ENCODE measurements around the gene SLC35A2.
A peak's percentile ranks its signal among the peaks of the same experiment; 100 is the strongest.
"Not testable (repeated sequence)": the region's sequence is repeated elsewhere in the genome, so short reads cannot be mapped to it uniquely, and the experiment has no call there.

The SLC35A2 gene

GRCh38 chrX:48901069-48901468 is 10.4 kb downstream of the SLC35A2 start:
- DNase-seq, result no peak

GRCh38 chrX:48899078-48899410 is 12.4 kb downstream of the SLC35A2 start:
- DNase-seq, result no peak

GRCh38 chrX:48897625-48898306 is 13.7 kb downstream of the SLC35A2 start, which contains the start of the genes PQBP1 and TIMM17B:
Gene PQBP1, plus strand, starts transcription at chrX:48897930. Its CDS starts 580 bp downstream, at chrX:48898510.
Gene TIMM17B, minus strand, starts transcription at chrX:48897768. Its CDS starts 19 bp downstream, at chrX:48897749.
- peak; percentile 96 for DNase-seq

- DNase-seq, result peak; percentile 65
These were observed 14.3 kb downstream of the SLC35A2 start for GRCh38 chrX:48897157-48897624.

- peak; percentile 7 for DNase-seq
These were observed 14.8 kb downstream of the SLC35A2 start for GRCh38 chrX:48896611-48897011.

- no peak for DNase-seq
These were observed 16.6 kb downstream of the SLC35A2 start for GRCh38 chrX:48894891-48895290.

- DNase-seq, result no peak
These were observed 17.7 kb downstream of the SLC35A2 start for GRCh38 chrX:48893556-48894348.

- DNase-seq, result no peak
These were observed 18.6 kb downstream of the SLC35A2 start for GRCh38 chrX:48892896-48893295.

GRCh38 chrX:48891402-48892288 is 19.8 kb downstream of the SLC35A2 start:
- peak; percentile 82 for DNase-seq

GRCh38 chrX:48890934-48891401 is 20.5 kb downstream of the SLC35A2 start:
- no peak for DNase-seq

GRCh38 chrX:48890296-48890925 is 21.0 kb downstream of the SLC35A2 start:
- no peak for DNase-seq

GRCh38 chrX:48886586-48886985 is 24.9 kb downstream of the SLC35A2 start:
- DNase-seq, result not testable (repeated sequence)

GRCh38 chrX:48883729-48884128 is 27.7 kb downstream of the SLC35A2 start:
- no peak for DNase-seq

- DNase-seq, result not testable (repeated sequence)
These were observed 34.5 kb downstream of the SLC35A2 start for GRCh38 chrX:48876944-48877343.

GRCh38 chrX:48872017-48872416 is 39.4 kb downstream of the SLC35A2 start:
- DNase-seq, result not testable (repeated sequence)

- peak; percentile 64 for DNase-seq
These were observed 47.2 kb downstream of the SLC35A2 start for GRCh38 chrX:48864210-48864609.

- peak; percentile 2 for DNase-seq
These were observed 56.5 kb downstream of the SLC35A2 start for GRCh38 chrX:48854898-48855297.

- not testable (repeated sequence) for DNase-seq
These were observed 57.2 kb downstream of the SLC35A2 start for GRCh38 chrX:48854121-48854804.

- DNase-seq, result not testable (repeated sequence)
These were observed 58.0 kb downstream of the SLC35A2 start for GRCh38 chrX:48853494-48853893.

Data from fibroblast of skin of abdomen (primary cell).